Ishikawa (cell line): Measurements from ENCODE around the gene DOCK8.

Source experiments
- CEBPB ChIP-seq: IDR thresholded peaks from 2 replicates; pipeline ENCODE4 v1.6.1; 2012
- CREB1 ChIP-seq: IDR thresholded peaks from 2 replicates; pipeline ENCODE4 v1.6.1; 2012; ENCODE audit warnings: low read depth
- EGR1 ChIP-seq: IDR thresholded peaks from 2 replicates; pipeline ENCODE4 v1.6.1; 2012
- EP300 ChIP-seq: IDR thresholded peaks from 2 replicates; pipeline ENCODE4 v1.6.1; 2012; ENCODE audit warnings: borderline replicate concordance
- FOXM1 ChIP-seq: IDR thresholded peaks from 2 replicates; pipeline ENCODE4 v1.6.1; 2012; ENCODE audit warnings: low read depth, borderline replicate concordance
- NFIC ChIP-seq: IDR thresholded peaks from 2 replicates; pipeline ENCODE4 v1.6.1; 2012
- RAD21 ChIP-seq: IDR thresholded peaks from 2 replicates; pipeline ENCODE4 v1.6.1; 2012; ENCODE audit warnings: low read depth
- TAF1 ChIP-seq: IDR thresholded peaks from 2 replicates; pipeline ENCODE4 v1.6.1; 2012; ENCODE audit warnings: low read depth, mild to moderate bottlenecking
- TCF12 ChIP-seq: IDR thresholded peaks from 2 replicates; pipeline ENCODE4 v1.6.1; 2012; ENCODE audit warnings: low read depth
- TEAD4 ChIP-seq: IDR thresholded peaks from 2 replicates; pipeline ENCODE4 v1.6.1; 2012
- YY1 ChIP-seq: IDR thresholded peaks from 2 replicates; pipeline ENCODE4 v1.6.1; 2012; ENCODE audit warnings: low read depth
- ZBTB7A ChIP-seq: IDR thresholded peaks from 2 replicates; pipeline ENCODE4 v1.6.1; 2012; ENCODE audit warnings: low read depth
- TF ChIP-seq, protein P1 (sequence below): IDR thresholded peaks from 2 replicates; pipeline ENCODE4 v1.6.1; 2012
- TF ChIP-seq, protein P2 (sequence below): IDR thresholded peaks from 2 replicates; pipeline ENCODE4 v1.6.1; 2012; ENCODE audit warnings: low read depth, mild to moderate bottlenecking
- TF ChIP-seq, protein P3 (sequence below): IDR thresholded peaks from 2 replicates; pipeline ENCODE4 v1.6.1; 2012

The DOCK8 gene

DNA sequence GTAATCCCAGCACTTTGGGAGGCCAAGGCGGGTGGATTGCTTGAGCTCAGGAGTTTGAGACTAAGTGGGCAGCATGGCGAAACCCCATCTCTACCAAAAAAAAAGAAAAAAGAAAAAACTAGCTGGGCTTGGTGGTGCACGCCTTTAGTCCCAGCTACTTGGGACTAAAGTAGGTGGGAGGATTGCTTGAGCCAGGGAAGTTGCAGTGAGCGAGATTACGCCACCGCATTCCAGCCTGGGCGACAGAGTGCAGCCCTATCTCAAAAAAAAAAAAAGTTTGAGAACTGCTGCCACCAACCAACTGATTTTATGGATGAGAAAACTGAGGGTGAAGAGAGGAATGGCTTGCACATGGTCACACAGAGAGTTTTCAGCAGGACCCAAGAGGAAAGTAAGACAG lies 175.1 kb downstream of the DOCK8 start:
- TF ChIP-seq YY1 (no peak), RAD21 (no peak), TAF1 (no peak), TCF12 (no peak), CEBPB (no peak), CREB1 (no peak), EP300 (no peak), NFIC (no peak), ZBTB7A (no peak), TEAD4 (no peak), EGR1 (no peak)
- TF ChIP-seq, protein P1, sequence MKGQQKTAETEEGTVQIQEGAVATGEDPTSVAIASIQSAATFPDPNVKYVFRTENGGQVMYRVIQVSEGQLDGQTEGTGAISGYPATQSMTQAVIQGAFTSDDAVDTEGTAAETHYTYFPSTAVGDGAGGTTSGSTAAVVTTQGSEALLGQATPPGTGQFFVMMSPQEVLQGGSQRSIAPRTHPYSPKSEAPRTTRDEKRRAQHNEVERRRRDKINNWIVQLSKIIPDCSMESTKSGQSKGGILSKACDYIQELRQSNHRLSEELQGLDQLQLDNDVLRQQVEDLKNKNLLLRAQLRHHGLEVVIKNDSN, result no peak
- TF ChIP-seq, protein P2, sequence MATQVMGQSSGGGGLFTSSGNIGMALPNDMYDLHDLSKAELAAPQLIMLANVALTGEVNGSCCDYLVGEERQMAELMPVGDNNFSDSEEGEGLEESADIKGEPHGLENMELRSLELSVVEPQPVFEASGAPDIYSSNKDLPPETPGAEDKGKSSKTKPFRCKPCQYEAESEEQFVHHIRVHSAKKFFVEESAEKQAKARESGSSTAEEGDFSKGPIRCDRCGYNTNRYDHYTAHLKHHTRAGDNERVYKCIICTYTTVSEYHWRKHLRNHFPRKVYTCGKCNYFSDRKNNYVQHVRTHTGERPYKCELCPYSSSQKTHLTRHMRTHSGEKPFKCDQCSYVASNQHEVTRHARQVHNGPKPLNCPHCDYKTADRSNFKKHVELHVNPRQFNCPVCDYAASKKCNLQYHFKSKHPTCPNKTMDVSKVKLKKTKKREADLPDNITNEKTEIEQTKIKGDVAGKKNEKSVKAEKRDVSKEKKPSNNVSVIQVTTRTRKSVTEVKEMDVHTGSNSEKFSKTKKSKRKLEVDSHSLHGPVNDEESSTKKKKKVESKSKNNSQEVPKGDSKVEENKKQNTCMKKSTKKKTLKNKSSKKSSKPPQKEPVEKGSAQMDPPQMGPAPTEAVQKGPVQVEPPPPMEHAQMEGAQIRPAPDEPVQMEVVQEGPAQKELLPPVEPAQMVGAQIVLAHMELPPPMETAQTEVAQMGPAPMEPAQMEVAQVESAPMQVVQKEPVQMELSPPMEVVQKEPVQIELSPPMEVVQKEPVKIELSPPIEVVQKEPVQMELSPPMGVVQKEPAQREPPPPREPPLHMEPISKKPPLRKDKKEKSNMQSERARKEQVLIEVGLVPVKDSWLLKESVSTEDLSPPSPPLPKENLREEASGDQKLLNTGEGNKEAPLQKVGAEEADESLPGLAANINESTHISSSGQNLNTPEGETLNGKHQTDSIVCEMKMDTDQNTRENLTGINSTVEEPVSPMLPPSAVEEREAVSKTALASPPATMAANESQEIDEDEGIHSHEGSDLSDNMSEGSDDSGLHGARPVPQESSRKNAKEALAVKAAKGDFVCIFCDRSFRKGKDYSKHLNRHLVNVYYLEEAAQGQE, result no peak
- TF ChIP-seq, protein P3, sequence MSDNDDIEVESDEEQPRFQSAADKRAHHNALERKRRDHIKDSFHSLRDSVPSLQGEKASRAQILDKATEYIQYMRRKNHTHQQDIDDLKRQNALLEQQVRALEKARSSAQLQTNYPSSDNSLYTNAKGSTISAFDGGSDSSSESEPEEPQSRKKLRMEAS, result no peak

DNA sequence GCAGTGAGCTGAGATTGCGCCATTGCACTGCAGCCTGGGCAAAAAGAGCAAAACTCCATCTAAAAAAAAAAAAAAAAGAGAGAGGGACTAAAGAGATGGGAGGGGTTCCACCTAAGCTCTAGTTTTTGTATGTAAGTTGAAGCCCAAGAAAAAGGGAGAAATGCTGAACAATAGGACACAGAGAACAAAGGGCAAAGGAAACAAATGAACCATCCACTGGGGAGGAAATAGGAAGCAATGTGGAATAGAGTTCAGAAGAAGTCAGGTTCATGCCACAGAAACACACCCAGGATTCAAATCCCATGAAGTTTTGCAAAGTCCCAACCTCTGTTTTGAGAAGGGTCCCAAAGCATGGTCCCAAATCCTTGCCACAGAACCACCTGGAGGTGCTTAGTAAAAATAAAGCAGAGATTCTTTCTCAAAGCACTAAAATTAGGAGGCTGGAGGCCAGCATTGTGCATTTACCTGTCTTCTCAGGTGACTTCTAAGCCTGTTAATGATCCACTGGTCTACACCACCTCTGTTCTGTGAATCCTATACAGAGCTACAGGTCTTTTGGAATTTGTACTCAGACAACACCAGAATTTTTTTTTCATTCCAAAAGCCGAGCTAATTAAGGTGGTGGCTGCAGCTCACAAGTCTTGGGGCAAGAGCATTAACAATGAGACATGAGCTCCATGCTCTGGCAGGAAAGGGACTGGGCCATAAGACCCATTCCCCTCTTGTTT lies 177.6 kb downstream of the DOCK8 start:
- TF ChIP-seq EGR1 (no peak), EP300 (no peak)
- TF ChIP-seq, protein P1, result no peak
- TF ChIP-seq, protein P2, result no peak

DNA sequence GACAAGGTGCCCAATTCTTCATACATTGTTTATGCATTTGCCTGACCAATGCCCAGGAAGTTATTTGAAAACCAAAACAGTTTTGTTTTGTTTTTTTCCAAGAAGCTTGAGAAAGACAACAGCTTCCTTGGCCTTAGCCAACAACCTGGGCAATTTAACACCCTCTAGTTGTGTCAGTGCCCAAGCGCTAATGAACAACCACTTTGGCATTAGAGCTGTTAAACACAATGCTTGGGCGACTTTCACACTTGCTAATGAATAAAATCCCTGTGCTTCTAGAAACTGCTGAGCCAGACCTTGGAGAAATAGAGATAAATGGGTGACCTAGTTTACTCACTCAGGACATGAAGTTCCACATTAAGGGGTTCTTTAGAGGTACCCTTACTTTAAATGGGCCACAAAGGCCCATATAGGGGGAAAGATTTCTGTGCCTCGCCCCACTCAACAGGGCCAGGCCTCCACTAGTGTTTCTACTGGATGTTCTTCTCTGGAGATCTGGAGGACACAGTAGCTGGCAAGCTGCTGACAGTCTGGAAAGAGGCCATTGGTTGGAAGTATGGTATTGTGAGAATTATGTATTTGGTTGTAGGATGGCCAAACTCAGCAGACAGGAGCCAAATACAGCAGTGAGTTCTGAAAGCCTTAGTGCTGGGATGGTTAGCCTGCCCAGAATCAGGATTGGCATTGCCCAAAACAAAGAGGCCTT lies 179.8 kb downstream of the DOCK8 start:
- TF ChIP-seq, protein P1, result no peak

DNA sequence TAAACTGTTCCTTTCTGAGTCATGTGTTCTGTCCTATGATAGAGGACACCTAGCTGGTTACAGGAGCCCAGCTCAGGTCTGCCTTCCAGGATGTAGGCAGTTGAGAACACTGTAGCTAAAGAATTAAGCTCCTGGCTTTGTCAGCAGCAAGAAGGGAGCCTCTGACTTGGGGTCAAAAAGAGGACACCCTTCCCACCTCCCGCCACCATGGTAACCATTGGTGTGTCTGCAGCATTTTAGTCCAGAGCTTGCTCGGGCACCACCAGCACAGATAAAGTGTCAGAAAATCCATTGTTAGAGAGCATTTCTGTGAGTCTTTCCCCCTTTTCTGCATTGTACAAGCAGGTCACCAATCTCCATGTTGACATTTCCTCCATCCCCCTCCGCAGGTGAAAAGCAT lies 181.7 kb downstream of the DOCK8 start:
- no peak for TF ChIP-seq EGR1
- no peak for TF ChIP-seq FOXM1
- no peak for TF ChIP-seq CEBPB
- TF ChIP-seq, protein P1, result no peak

DNA sequence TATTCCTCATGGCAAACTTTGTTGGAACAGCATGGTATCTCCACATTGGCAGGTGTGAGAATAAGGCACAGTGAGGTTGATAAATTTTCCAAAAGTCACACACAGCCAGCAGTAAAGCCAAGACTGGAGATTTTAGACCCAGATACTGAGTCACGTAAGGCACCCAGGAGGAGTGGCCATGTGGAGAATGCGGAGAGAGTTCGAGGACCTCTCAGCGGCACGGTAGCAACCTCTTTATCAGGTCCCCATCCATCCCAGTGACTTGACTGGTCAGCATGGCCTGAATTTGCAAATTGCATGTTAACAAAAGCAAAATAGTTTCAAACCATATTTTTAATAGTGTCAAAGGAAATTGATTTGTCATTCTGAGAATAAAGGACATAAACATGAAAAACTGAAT lies 183.4 kb downstream of the DOCK8 start:
- TF ChIP-seq, protein P1, result no peak
- TF ChIP-seq TCF12, result no peak
- no peak for TF ChIP-seq EP300
- no peak for TF ChIP-seq ZBTB7A
- no peak for TF ChIP-seq RAD21
- no peak for TF ChIP-seq FOXM1
- TF ChIP-seq, protein P2, result no peak
- TF ChIP-seq CREB1, result no peak
- TF ChIP-seq EGR1, result no peak
- no peak for TF ChIP-seq TEAD4
- TF ChIP-seq CEBPB, result no peak
